Measurements from ENCODE around the gene PLCB1.

PLCB1 gene

GRCh38 chr20:8667306-8667705, 535.2 kb downstream of the PLCB1 start:
- TF ChIP-seq CTCF (IDR thresholded peaks at IDR 0.05; ENCODE audit: extremely low read depth, missing control alignments), result no peak
- no peak for DNase-seq (ENCODE audit: low spot score)

GRCh38 chr20:8670207-8670892, 538.3 kb downstream of the PLCB1 start:
- no peak for DNase-seq (ENCODE audit: low spot score)

GRCh38 chr20:8670893-8671215, 538.8 kb downstream of the PLCB1 start:
- DNase-seq (ENCODE audit: low spot score), result no peak
- TF ChIP-seq CTCF (IDR thresholded peaks at IDR 0.05; ENCODE audit: extremely low read depth, missing control alignments), result no peak

More at GRCh38 chr20:8670207-8670892, 538.3 kb downstream of the PLCB1 start:
- no peak for TF ChIP-seq CTCF (IDR thresholded peaks at IDR 0.05; ENCODE audit: extremely low read depth, missing control alignments)

GRCh38 chr20:8671370-8671961, 539.4 kb downstream of the PLCB1 start:
- TF ChIP-seq CTCF (IDR thresholded peaks at IDR 0.05; ENCODE audit: extremely low read depth, missing control alignments), result no peak
- DNase-seq (ENCODE audit: low spot score), result no peak

GRCh38 chr20:8673116-8673515, 541.0 kb downstream of the PLCB1 start:
- DNase-seq (ENCODE audit: low spot score), result no peak
- TF ChIP-seq CTCF (IDR thresholded peaks at IDR 0.05; ENCODE audit: extremely low read depth, missing control alignments), result no peak

- DNase-seq (ENCODE audit: low spot score), result no peak
- TF ChIP-seq CTCF (IDR thresholded peaks at IDR 0.05; ENCODE audit: extremely low read depth, missing control alignments), result no peak
Measured at GRCh38 chr20:8675896-8676295, 543.8 kb downstream of the PLCB1 start.

- TF ChIP-seq CTCF (IDR thresholded peaks at IDR 0.05; ENCODE audit: extremely low read depth, missing control alignments), result no peak
- no peak for DNase-seq (ENCODE audit: low spot score)
Measured at GRCh38 chr20:8678098-8678776, 546.2 kb downstream of the PLCB1 start.

Measured in GM20000 (cell line).